ENCODE measurements around the gene TOR2A.

DNA sequence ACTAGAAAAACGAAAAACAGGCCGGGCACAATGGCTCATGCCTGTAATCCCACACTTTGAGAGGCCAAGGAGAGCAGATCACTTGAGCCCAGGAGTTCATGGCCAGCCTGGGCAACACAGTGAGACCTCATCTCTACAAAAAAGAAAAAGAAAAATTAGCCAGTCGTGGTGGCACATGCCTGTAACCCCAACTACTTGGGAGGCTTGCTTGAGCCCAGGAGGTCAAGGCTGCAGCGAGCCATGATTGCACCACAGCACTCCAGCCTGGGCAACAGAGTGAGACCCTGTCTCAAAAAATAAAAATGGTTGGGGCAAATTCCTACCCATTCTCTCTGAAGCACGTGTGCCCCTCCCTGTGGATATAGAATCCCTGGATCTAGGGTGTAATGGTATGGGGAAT lies 36.7 kb downstream of the TOR2A start:
- no peak for TF ChIP-seq POLR2A (IDR thresholded peaks at IDR 0.05; ENCODE audit: low read length)
- no peak for TF ChIP-seq GATA1 (IDR thresholded peaks at IDR 0.05; ENCODE audit: low read depth, low read length)
